Kidney capillary endothelial cell (primary cell): ENCODE data around the gene CLCN4.

ENCODE experiments used
- DNase-seq: peaks from one replicate; pipeline ENCODE4 v3.0.0-alpha.2; 2018; ENCODE audit warnings: low spot score

CLCN4 gene

DNA sequence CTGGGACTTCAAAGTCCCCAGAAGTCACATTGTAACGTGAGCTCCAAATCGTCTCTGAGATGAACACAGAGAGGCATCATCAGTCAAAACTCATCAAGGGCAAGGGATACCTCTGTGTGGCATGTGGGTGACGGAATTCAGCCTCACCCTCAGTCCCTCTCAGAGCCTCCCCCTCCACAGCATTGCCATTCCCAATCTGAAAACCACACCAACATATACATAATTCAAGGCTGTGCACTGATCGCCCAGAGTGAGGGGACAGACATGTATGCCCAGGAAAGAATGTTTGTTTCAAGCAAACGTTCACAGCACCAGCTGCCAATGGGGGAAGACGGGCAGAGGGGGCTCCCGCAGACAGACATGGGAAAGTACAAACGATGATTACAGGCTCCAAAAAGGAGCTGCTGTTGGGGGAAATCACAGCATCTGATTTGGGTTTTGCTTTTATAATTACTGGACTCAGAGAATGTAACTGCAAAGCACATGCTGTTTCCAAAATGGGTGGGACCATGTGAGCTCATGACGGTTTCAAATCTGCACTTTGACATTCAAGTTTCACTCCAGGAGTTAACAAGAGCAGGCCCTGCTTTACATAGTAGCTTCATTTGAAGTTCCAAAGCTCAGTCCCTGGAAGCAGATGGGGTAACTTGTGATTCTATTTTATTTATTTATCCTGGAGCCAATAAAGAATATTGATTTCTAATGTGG lies 88.3 kb downstream of the CLCN4 start:
- DNase-seq: no peak

DNA sequence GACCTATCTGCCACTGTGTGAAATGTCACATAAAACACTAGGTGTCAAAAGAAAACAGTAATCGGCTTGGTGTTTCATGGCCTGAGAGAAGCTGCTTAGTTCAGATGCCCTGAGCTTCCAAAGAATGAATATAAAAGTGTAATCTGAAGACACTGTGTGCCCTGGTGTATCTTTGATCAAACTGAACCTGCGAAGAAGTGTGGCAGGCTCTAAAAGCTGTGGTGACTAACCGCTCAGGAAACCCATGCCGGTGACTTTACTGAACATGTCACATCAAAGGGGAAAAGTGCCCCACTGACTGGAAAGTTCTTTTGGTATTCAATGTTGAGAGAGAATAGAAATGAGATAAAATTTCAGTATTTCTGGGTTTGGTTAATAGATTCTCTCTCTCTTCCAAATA lies 89.1 kb downstream of the CLCN4 start:
- DNase-seq: no peak

DNA sequence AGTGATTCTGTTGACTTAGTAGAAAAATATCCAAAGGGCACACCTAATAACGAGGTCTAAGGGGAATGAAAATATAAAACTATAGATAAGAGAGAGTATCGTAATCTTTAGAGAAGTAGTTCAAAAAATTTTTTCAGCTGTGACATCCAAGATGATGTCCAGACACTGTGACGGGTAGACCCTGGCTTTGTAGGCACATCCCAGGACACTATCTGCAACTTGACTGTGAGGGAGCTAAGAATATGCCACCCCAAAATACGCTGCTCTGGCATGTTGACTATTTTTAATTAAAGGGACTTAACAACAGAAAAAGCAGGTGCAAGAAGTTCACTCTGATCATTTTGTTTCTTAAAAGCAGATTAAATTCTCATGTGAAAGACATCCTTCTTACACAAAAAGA lies 89.5 kb downstream of the CLCN4 start:
- DNase-seq: no peak

DNA sequence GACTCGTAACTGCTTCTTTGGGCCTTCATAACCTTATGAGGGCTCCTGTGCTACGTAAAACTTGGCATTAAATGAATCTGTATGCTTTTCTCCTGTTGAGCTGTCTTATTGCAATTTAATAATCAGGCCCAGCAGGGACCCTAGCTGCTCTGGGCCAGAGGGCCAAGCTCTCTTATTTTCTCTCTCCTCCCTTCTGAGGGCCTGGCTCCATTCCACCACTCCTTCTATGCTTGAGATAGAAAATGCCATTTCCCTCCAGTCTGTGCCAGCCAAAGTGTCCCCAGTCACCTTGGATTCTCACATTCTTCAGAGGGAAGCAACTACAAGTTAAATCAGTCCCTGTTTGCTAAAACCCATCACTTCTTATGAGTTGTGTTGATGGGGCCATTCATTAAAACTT lies 90.1 kb downstream of the CLCN4 start:
- no peak for DNase-seq

DNA sequence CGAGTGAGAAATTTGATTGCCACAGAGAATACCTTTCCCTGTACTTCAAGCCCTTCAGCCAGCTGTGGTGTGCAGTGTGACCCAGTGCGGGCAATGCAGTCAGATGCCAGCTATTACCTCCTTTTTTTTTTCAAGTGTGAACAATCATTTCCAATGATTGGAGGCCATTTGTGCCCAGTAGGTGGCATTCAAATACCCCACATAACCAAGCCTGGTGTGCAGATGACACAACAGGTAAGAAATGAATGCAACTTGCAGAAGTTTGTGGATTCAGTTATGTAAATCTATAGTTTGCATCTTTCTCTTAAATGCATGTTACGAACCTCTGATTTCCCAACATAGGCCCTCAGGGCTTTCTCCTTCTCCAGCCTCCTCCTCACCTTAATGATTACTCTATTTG lies 98.0 kb downstream of the CLCN4 start:
- no peak for DNase-seq

DNA sequence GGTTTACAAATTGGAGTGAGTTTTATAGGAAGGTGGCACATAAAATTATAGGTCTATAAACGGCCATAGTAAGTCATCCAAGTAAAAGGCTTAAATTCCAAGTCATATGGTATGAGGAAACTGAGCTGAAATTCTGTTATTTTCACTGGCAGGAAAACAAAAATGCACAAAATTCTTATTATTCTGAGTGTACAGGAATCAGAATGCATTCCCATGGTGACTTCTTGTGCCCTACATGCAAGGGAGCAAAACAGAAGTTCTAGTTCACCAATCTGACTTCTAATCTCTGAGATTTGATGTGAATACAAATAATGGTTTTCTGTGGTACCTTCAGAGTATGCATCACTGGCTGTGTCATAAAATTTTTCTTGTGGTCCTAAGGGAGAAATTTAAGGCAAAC lies 102.9 kb downstream of the CLCN4 start:
- no peak for DNase-seq

DNA sequence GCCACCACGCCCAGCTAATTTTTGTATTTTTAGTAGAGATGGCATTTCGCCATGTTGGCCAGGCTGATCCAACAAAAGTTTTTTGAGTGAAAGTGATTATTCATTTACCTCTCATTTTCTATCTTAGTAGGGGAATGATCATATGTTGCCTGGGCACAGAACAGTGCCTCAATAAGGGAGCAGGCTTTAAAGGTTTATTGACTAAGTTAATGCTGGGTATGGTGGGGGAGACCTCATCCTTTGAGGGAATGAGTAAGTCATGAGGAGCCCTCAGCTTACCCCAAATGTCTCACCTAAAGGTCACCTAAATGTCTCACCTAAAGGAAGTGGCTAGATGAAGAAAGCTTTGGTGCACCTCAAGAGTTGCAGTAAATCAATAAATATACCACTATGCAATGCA lies 109.0 kb downstream of the CLCN4 start:
- DNase-seq: no peak

DNA sequence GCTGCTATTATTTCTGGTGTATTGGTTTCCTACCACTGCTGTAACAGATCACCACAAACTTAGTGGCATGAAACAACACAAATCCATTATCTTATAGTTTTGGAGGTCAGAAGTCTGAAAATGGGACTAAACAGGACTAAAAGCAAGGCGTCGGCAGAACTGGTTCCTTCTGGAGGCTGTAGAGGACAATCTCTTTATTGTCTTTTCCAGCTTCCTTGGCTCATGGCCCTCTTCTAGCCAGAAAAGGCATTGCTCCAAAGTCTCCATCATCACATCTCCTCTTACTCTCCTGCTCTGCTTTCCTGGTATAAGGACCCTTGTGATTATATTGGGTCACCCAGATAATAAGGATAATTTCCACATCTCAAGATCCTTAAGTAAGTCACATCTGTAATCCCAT lies 121.9 kb downstream of the CLCN4 start:
- no peak for DNase-seq

DNA sequence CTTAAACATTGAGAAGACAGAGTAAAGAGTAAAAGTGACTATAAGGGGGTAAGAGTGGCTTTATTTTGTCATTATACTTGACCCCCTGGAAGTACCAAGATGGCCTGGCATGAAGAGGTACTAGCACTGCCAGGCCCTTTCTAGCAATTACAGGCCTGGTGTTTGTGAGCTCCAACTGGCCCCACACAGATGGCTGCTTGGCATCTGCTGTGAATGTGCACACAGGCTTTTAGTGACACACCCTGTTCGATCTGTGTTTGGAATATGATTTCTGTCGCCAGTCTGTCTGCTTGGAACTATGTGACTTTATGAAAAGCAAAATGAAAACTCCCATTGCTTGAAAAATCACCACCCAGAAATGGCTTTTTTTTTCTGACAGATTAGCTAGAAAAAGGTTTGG lies 123.3 kb downstream of the CLCN4 start:
- no peak for DNase-seq

DNA sequence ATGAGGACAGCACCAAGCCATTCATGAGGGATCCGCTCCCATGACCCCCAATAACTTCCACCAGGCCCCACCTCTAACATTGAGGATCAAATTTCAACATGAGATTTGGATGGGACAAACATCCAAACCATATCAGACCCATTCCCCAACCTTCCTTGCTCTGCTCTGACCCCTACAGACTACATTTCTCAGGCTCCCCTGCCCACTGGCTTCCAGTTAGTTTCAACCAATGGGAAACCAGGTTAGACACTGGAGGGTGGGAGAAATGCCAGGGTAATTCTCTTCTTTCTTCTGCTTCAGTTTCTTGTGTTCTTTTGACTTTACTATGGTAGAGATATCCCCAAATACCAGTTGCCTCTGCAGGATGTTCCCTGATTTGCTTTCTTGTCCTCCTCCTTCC lies 125.7 kb downstream of the CLCN4 start:
- DNase-seq: no peak

DNA sequence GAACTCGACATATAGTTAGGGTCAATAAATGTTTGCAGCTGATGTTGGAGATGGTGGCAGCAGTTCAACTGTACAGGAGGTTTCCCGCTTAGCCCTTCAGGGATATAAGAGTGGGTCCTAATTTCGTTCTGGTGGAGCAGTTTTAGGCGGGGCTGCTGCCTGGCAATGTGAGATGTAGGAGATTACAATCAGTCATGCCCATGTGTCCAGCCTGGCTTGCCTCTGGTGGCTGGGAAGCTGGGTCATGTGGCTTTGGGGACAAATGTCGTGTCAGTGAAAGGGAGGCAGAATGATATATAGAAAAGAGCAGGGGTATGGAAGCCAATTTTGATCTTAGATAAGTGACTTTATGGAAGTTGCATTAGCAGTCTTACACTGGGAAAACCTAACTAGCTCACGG lies 129.4 kb downstream of the CLCN4 start:
- DNase-seq: no peak
